Activated naive CD8-positive, alpha-beta T cell (primary cell): Measurements from ENCODE around the gene NPTX1.

Source experiments
- H3K27ac Mint-ChIP-seq: one replicate; pipeline ENCODE4 v1.8.0; 2021; ENCODE audit warnings: mixed read lengths
- H3K27me3 Mint-ChIP-seq: one replicate; pipeline ENCODE4 v1.8.0; 2021; ENCODE audit warnings: mixed read lengths
- H3K36me3 Mint-ChIP-seq: one replicate; pipeline ENCODE4 v1.8.0; 2021; ENCODE audit warnings: mixed read lengths
- H3K4me1 Mint-ChIP-seq: one replicate; pipeline ENCODE4 v1.8.0; 2021; ENCODE audit warnings: low read depth, mixed read lengths
- H3K4me3 Mint-ChIP-seq: one replicate; pipeline ENCODE4 v1.8.0; 2021; ENCODE audit warnings: mild to moderate bottlenecking, mixed read lengths
- H3K9me3 Mint-ChIP-seq: one replicate; pipeline ENCODE4 v1.8.0; 2021; ENCODE audit warnings: low read depth, mixed read lengths

NPTX1 gene

DNA sequence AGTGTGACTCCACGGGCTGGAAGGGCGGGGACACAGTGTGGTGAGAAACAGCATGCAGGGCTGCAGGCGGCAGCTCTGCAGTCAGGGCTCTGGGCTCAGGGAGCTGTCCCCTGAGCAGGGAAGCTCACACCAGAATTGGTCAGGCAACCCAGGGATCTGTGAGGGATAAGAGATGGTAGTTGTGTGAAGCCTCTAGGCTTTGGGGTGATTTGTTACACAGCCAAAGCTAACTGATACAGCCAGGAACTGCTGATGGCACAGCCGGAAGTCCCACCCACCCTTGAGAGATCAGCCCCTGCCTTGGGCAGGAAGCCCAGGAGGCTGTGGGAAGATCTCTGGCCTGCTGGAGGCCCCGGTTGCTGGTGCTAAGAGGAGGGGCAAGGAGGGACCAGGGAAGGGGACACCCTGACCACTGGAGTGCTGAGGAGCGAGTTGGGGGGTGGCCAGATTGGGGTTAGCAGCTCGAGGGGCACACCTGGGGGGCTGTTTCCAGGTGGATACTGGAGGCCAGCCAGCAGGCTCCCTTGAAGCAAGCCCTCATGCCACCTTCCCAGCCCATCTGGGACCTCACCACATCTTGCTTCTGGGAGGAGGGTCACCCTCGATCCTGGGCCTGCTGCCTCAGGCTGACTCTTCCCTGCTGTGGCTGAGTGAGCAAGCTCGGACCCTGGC is 25.2 kb downstream of the NPTX1 start:
- Mint-ChIP-seq H3K9me3 (no peaks in the 10 kb centered on the region), H3K27me3 (no peaks in the 10 kb centered on the region), H3K27ac (no peak overlapping the region), H3K4me1 (peaks cover 18% of the 10 kb centered on the region), H3K36me3 (no peaks in the 10 kb centered on the region), H3K4me3 (no peak overlapping the region)

DNA sequence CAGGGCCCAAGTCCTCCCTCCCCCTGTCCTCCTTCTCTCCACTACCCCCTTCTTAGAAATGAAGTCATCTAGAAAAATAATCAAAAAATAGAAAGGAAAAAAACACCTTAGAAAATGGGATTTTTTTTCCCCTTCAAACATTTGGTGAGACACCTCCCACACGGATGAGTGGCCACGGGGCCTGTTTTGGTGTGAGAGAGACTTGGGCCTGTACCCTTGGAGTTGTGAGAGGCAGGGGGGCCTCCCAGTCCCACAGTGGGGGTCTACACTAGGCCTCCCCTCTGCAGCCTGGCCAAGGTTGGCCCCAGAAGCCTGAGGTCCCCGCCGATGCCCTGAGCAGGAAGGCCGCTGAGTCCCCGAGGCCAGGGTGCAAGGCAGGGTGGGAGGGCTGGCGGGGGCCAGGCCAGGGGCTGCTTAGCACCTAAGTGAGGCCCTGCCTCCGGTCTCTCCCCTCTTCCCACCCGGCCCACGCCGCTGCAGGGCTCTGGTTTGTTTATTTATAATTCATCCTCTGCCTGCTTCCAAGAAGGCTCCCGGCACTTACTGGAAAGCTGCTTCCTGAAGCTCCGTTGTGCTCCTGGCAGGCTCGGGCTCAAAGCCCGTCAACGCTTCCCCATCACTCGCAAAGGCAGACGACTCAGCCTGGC is 26.4 kb downstream of the NPTX1 start:
- Mint-ChIP-seq H3K4me3 (no peak overlapping the region), H3K9me3 (no peaks in the 10 kb centered on the region), H3K27ac (no peak overlapping the region), H3K4me1 (peaks cover 12% of the 10 kb centered on the region), H3K27me3 (no peaks in the 10 kb centered on the region), H3K36me3 (no peaks in the 10 kb centered on the region)

DNA sequence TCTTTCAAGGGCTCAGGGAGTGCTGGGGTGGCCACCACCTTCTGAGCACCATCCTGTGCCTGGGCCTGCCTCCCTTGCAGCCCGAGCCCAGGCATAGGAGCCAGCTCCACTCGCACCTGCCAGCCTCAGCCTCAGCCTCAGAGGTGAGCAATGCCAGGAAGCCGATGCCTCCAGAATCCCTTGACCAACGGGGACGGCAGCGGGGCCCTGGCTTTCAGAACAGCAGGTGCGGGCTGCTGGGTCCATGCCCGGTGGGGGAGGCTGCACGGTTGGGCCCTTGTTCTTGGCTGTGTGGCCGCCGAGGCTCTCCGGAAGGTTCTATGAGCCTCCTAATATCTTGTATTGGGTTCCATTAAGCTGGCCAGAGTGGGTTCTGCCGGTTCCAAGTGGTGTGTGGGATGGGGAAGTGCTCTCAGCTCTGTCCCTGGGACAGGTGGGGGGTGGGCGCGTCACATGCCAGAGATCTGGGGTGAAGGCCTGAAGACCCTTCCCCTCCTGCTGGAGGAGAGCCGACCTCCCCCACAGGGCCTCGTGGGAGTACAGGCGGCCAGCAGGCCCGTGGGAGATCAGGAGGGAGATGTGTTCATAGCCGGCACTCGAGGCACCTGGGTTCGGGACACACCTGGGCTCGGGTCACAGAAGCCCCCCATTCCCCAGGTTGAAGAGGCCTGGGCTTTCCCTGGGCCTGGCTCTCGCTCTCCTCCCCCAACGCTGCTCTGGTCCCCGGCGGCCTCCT is 27.0 kb downstream of the NPTX1 start:
- Mint-ChIP-seq H3K9me3 (no peaks in the 10 kb centered on the region), H3K36me3 (no peaks in the 10 kb centered on the region), H3K4me1 (peaks cover 12% of the 10 kb centered on the region), H3K4me3 (no peak overlapping the region), H3K27ac (no peak overlapping the region), H3K27me3 (no peaks in the 10 kb centered on the region)

DNA sequence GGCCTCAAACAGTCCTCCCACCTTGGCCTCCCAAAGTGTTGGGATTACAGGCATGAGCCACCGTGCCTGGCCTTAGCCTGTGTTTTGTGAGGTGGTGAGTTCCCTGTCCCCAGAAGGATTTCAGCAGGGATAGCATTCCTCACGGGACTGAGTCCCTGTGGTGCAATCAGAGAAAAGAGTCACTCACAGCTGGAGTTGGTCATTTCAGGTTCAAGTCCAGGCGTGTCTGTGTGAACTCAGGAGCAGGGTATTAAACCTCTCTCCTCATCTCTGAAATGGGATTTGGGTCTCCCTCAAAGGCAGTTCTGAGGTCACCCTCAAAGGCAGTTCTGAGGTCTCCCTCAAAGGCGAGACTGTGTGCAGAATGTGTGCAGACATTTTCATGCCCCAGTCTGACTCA is 28.6 kb downstream of the NPTX1 start:
- H3K27ac Mint-ChIP-seq, result no peak overlapping the region
- no peaks in the 10 kb centered on the region for H3K4me1 Mint-ChIP-seq
- H3K27me3 Mint-ChIP-seq, result no peaks in the 10 kb centered on the region
- no peak overlapping the region for H3K4me3 Mint-ChIP-seq
- no peaks in the 10 kb centered on the region for H3K9me3 Mint-ChIP-seq
- no peaks in the 10 kb centered on the region for H3K36me3 Mint-ChIP-seq

DNA sequence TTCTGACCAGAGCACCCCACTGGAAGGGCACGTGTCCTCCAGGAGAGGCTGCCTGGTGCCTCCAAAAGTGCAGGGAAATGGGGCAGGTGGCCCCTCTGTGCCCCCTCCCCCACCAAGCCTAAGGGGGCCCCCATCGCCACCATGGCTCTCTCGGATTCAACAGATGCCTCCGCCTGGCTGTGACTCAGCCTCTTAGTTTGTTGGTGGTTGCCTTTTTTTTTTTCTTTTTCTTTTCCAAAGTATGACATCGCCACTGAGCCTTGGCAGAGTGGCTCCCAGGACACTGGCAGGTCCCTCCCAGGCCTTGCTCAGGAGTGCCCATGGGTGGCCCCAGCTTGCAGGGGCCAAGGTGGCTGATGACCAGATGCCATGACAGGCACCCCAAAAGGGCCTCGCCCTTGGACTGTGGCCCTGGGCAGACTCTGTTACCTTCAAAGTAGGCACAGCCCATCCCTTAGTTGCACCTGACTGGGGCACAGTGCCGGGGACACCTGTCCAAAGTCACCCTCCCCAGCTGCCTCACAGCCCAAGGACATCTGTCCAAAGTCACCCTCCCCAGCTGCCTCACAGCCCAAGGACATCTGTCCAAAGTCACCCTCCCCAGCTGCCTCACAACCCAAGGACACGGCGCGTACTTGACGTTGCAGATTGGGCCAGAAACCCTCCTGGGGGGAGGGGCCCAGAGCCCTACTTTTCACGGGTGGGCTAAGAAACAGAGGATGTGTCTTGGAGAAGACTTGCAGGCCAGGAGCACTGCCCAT is 29.6 kb downstream of the NPTX1 start:
- Mint-ChIP-seq H3K27ac (no peak overlapping the region), H3K4me3 (no peak overlapping the region), H3K4me1 (no peaks in the 10 kb centered on the region), H3K9me3 (no peaks in the 10 kb centered on the region), H3K36me3 (no peaks in the 10 kb centered on the region), H3K27me3 (no peaks in the 10 kb centered on the region)

- no peaks in the 10 kb centered on the region for H3K4me1 Mint-ChIP-seq
- H3K36me3 Mint-ChIP-seq, result no peaks in the 10 kb centered on the region
- no peak overlapping the region for H3K27ac Mint-ChIP-seq
- H3K27me3 Mint-ChIP-seq, result no peaks in the 10 kb centered on the region
- H3K4me3 Mint-ChIP-seq, result no peak overlapping the region
- H3K9me3 Mint-ChIP-seq, result no peaks in the 10 kb centered on the region
Observed at GRCh38 chr17:80445726-80446110, 30.7 kb downstream of the NPTX1 start.

GRCh38 chr17:80445007-80445725 is 31.2 kb downstream of the NPTX1 start:
- Mint-ChIP-seq H3K4me1 (no peaks in the 10 kb centered on the region), H3K36me3 (no peaks in the 10 kb centered on the region), H3K27ac (no peak overlapping the region), H3K4me3 (no peak overlapping the region), H3K27me3 (no peaks in the 10 kb centered on the region), H3K9me3 (no peaks in the 10 kb centered on the region)

- Mint-ChIP-seq H3K27me3 (no peaks in the 10 kb centered on the region), H3K4me3 (no peak overlapping the region), H3K27ac (no peak overlapping the region), H3K36me3 (no peaks in the 10 kb centered on the region), H3K9me3 (no peaks in the 10 kb centered on the region), H3K4me1 (no peaks in the 10 kb centered on the region)
Observed at GRCh38 chr17:80444644-80444979, 31.8 kb downstream of the NPTX1 start.

GRCh38 chr17:80443916-80444643 is 32.3 kb downstream of the NPTX1 start:
- no peaks in the 10 kb centered on the region for H3K9me3 Mint-ChIP-seq
- no peak overlapping the region for H3K27ac Mint-ChIP-seq
- H3K4me1 Mint-ChIP-seq, result no peaks in the 10 kb centered on the region
- H3K4me3 Mint-ChIP-seq, result no peak overlapping the region
- H3K36me3 Mint-ChIP-seq, result no peaks in the 10 kb centered on the region
- H3K27me3 Mint-ChIP-seq, result no peaks in the 10 kb centered on the region

GRCh38 chr17:80443498-80443897 is 32.9 kb downstream of the NPTX1 start:
- Mint-ChIP-seq H3K27ac (no peak overlapping the region), H3K4me1 (no peaks in the 10 kb centered on the region), H3K27me3 (no peaks in the 10 kb centered on the region), H3K4me3 (no peak overlapping the region), H3K9me3 (no peaks in the 10 kb centered on the region), H3K36me3 (no peaks in the 10 kb centered on the region)

DNA sequence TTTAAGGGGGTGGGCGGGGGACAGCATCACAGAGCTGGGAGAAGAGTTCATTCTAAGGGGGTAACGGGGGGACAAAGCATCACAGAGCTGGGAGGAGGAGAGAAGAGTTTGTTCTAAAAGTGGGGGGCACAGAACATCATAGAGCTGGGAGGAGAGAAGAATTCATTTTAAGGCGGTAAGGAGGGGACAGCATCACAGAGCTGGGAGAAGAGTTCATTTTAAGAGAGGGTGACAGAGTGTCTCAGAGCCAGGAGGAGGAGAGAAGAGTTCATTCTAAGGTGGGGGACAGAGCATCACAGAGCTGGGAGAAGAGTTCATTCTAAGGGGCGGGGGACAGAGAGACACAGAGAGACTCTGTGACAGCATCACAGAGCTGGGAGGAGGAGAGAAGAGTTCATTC is 33.6 kb downstream of the NPTX1 start:
- no peaks in the 10 kb centered on the region for H3K27me3 Mint-ChIP-seq
- no peak overlapping the region for H3K27ac Mint-ChIP-seq
- H3K36me3 Mint-ChIP-seq, result no peaks in the 10 kb centered on the region
- H3K9me3 Mint-ChIP-seq, result no peaks in the 10 kb centered on the region
- H3K4me1 Mint-ChIP-seq, result no peaks in the 10 kb centered on the region
- H3K4me3 Mint-ChIP-seq, result no peak overlapping the region

GRCh38 chr17:80442323-80442659 is 34.1 kb downstream of the NPTX1 start:
- no peaks in the 10 kb centered on the region for H3K9me3 Mint-ChIP-seq

DNA sequence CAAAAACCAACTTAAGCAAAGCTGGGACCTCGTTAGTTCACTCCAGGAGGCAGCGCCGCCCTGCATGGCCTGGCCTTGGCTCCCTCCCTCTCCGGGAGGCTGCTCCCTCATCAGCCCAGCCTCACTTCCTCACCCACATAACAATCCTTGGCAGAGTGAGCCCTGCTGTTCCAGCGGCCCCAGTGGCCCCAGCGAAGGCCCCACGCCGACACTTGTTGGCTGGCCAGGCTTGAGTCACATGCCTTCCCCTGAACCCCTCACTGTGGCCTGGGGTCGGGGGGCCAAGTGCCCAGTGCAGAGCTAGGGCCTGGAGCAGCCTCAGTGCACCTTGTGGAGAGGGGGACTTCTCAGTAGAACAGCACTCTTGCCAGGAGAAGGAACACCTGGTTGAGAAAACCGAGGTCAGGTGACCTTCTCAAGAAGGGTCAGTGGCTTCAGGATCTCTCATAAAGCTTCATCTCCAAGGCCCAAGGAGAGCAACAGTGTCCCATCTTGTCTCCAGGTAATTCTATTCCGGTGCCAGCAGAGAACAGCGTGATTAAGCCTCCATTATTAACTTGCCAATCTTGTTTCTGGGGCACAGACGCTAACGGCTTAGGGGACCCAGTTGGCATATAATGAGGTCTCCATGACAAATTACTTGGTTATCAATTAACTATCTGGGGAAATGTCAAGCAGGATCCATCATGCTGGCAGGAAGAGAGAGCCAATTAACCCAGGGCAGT is 34.6 kb downstream of the NPTX1 start:
- H3K4me3 Mint-ChIP-seq, result no peak overlapping the region
- H3K4me1 Mint-ChIP-seq, result no peaks in the 10 kb centered on the region
- no peak overlapping the region for H3K27ac Mint-ChIP-seq

More at GRCh38 chr17:80442323-80442659, 34.1 kb downstream of the NPTX1 start:
- Mint-ChIP-seq H3K36me3 (no peaks in the 10 kb centered on the region), H3K27me3 (no peaks in the 10 kb centered on the region), H3K4me3 (no peak overlapping the region), H3K4me1 (no peaks in the 10 kb centered on the region), H3K27ac (no peak overlapping the region)

DNA sequence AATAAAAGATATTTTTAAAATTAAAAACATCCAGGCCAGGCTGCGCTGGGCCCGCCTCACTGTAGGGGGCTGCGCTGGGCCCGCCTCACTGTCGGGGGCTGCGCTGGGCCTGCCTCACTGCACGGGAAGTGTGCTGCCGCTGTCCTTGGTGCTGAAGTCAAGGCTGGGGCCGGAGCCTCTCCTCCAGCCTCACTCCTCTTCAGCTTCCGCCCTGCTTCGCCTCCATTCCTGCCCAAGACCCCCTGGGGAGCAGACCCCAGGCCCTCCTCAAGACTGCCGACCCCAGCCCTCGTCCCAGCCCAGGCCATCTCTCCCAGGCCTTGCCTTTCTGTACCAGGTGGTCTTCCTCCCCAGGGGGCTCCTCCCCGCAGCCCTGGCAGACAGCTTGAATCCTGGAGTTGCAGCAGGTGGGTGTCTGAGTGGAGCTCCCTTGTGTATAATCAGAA is 35.3 kb downstream of the NPTX1 start:
- no peak overlapping the region for H3K4me3 Mint-ChIP-seq
- peaks cover under 1% of the 10 kb centered on the region for H3K36me3 Mint-ChIP-seq
- no peaks in the 10 kb centered on the region for H3K4me1 Mint-ChIP-seq
- H3K27ac Mint-ChIP-seq, result no peak overlapping the region
- no peaks in the 10 kb centered on the region for H3K9me3 Mint-ChIP-seq
- H3K27me3 Mint-ChIP-seq, result no peaks in the 10 kb centered on the region

More for the DNA sequence above, 34.6 kb downstream of the NPTX1 start:
- no peaks in the 10 kb centered on the region for H3K27me3 Mint-ChIP-seq
- H3K36me3 Mint-ChIP-seq, result no peaks in the 10 kb centered on the region
- no peaks in the 10 kb centered on the region for H3K9me3 Mint-ChIP-seq
